Hepatocyte (in vitro differentiated cells): ENCODE data around the gene MCF2L.

Experiments
- EZH2 ChIP-seq: fragments of 200-600 bp; sonication (generic); IDR thresholded peaks from 2 replicates; pipeline ENCODE4 v1.6.1; 2016; ENCODE audit warnings: antibody characterized with exemption, mild to moderate bottlenecking, borderline replicate concordance
- EZH2phosphoT487 ChIP-seq: fragments of 200-600 bp; sonication (generic); IDR thresholded peaks from one replicate; pipeline ENCODE4 v1.6.1; 2018; ENCODE audit warnings: antibody characterized with exemption, mild to moderate bottlenecking, low read depth, moderate library complexity; ENCODE audit not compliant: unreplicated experiment, severe bottlenecking
- TF ChIP-seq, protein P1 (sequence below): fragments of 200-600 bp; sonication (generic); IDR thresholded peaks from 2 replicates; pipeline ENCODE4 v1.5.1; 2016; ENCODE audit warnings: antibody characterized with exemption, mild to moderate bottlenecking; ENCODE audit not compliant: poor library complexity

GRCh38 chr13:113120300-113121182 lies 151.5 kb downstream of the MCF2L start:
- TF ChIP-seq, protein P1, sequence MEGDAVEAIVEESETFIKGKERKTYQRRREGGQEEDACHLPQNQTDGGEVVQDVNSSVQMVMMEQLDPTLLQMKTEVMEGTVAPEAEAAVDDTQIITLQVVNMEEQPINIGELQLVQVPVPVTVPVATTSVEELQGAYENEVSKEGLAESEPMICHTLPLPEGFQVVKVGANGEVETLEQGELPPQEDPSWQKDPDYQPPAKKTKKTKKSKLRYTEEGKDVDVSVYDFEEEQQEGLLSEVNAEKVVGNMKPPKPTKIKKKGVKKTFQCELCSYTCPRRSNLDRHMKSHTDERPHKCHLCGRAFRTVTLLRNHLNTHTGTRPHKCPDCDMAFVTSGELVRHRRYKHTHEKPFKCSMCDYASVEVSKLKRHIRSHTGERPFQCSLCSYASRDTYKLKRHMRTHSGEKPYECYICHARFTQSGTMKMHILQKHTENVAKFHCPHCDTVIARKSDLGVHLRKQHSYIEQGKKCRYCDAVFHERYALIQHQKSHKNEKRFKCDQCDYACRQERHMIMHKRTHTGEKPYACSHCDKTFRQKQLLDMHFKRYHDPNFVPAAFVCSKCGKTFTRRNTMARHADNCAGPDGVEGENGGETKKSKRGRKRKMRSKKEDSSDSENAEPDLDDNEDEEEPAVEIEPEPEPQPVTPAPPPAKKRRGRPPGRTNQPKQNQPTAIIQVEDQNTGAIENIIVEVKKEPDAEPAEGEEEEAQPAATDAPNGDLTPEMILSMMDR = no peak
- no peak for TF ChIP-seq EZH2
- no peak for TF ChIP-seq EZH2phosphoT487
